Activated CD4-positive, alpha-beta T cell treated with anti-CD3 and anti-CD28 coated beads, Interleukin-2, amount 10 ng/mL, durations not matched to agents 7 days and 5 days (primary cell): Measurements from ENCODE around the gene ELMO1. TPM values are rescaled to one million over a fixed set of nuclear protein-coding genes. Genes with fewer than 3 reads are reported as not detected.

Source experiments
- CTCF ChIA-PET: fragments of 350-600 bp; sonication (Branson Sonifier 250); formaldehyde crosslinking; loops from one replicate; lab custom pipeline; 2021; ENCODE audit warnings: antibody characterized with exemption; lab: Charles Lee
- POLR2A ChIA-PET: fragments of 350-600 bp; sonication (Branson Sonifier 250); formaldehyde crosslinking; loops from one replicate; lab custom pipeline; 2021; ENCODE audit warnings: antibody characterized with exemption; lab: Charles Lee
- DNase-seq: peaks from one replicate; pipeline ENCODE4 v3.0.0-alpha.2; 2020
- H3K27ac Mint-ChIP-seq: one replicate; pipeline ENCODE4 v1.8.0; 2021; ENCODE audit warnings: mild to moderate bottlenecking, moderate library complexity, mixed read lengths
- H3K27me3 Mint-ChIP-seq: one replicate; pipeline ENCODE4 v1.8.0; 2021; ENCODE audit warnings: mixed read lengths
- H3K36me3 Mint-ChIP-seq: one replicate; pipeline ENCODE4 v1.8.0; 2021; ENCODE audit warnings: low read depth, mixed read lengths
- H3K4me1 Mint-ChIP-seq: one replicate; pipeline ENCODE4 v1.8.0; 2021; ENCODE audit warnings: mixed read lengths
- H3K4me3 Mint-ChIP-seq: one replicate; pipeline ENCODE4 v1.8.0; 2021; ENCODE audit warnings: mild to moderate bottlenecking, moderate library complexity, mixed read lengths
- H3K9me3 Mint-ChIP-seq: one replicate; pipeline ENCODE4 v1.8.0; 2021; ENCODE audit warnings: mixed read lengths
- total RNA-seq, 2 experiments: library from RNA; stranded (reverse); gene quantifications; one replicate each; pipeline ENCODE4 v1.2.3, GENCODE V29; 2021

Gene ELMO1
- total RNA-seq, 2 experiments from 2014 or later = 99.8 to 142 TPM

DNA sequence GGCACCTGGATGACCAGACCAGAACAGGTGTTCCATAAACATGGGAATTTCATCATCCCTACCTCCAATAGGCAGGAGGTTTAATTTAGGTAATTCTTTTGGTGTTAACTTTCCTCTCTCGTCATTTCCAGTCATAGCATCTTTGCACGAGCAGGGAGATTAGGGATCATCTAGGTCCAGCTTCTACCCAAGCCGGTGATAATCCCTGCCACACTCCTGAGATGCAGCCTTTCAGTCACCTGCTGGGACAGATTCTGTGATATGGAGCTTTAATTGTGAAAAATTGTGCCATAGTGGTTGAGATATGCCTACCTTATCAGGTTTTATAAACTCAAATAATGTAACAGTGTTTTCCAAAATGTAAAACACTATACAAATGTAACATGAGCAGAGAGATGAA, 532.5 kb downstream of the ELMO1 start:
- Mint-ChIP-seq H3K4me1 (no peaks in the 10 kb centered on the region), H3K9me3 (peaks cover 11% of the 10 kb centered on the region), H3K4me3 (no peak overlapping the region), H3K27me3 (no peaks in the 10 kb centered on the region), H3K36me3 (peaks cover 29% of the 10 kb centered on the region), H3K27ac (no peak overlapping the region)
- no peak for DNase-seq
- CTCF ChIA-PET = interaction anchor here (1.4 kb wide), 1 partner anchor 21 kb away, joined by 3 read pairs; no protein-coding TSS in a partner anchor
- POLR2A ChIA-PET = no interaction called here

DNA sequence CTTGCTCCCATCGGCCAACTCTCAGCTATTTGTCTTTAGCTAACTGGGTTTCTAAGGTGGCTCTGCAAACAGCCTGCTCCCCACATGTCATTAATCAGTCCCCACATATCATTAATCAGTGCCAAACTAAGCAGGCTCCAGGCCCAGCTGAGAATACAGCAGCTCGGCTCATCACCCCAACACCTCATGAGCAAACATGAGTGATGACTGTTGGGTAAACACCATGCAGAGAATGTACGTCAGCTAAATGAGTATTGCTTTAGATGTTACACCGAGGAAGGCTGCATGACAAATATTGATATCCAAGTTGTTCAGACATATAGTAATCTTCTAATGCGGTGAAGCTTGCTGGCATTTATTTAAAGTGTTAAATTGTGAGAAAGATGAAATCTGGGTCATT, 536.9 kb downstream of the ELMO1 start:
- no peak for DNase-seq
- no peak overlapping the region for H3K4me3 Mint-ChIP-seq
- no peaks in the 10 kb centered on the region for H3K27me3 Mint-ChIP-seq
- H3K4me1 Mint-ChIP-seq = no peaks in the 10 kb centered on the region
- H3K27ac Mint-ChIP-seq = no peak overlapping the region
- ChIA-PET POLR2A (no interaction called here), CTCF (interaction anchor here (0.6 to 1.6 kb wide), 4 partner anchors 9 to 270 kb away, joined by 3 to 4 read pairs (median 4); no protein-coding TSS in a partner anchor)
- peaks cover 7% of the 10 kb centered on the region for H3K9me3 Mint-ChIP-seq
- peaks cover 45% of the 10 kb centered on the region for H3K36me3 Mint-ChIP-seq

DNA sequence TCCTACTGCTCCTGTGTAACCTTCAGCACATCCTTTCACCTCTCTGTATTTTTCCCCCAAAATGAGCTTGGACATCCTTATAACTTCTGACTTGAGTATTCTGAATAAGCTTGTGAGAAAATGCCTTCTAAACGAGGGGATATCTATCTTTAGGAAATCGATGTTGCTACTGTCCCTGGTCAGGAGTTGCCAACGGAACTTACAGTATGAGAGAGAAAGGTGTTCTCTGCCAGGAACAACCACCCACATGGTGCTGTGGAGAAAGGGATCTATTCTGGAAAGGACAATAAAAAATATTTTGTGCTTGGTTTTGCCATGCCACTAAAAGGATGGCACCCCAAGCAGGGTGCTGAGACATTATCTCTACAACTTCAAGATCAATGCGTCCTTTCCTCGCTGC, 537.8 kb downstream of the ELMO1 start:
- POLR2A ChIA-PET = no interaction called here
- no peak for DNase-seq
- Mint-ChIP-seq H3K4me3 (no peak overlapping the region), H3K27ac (no peak overlapping the region), H3K36me3 (peaks cover 39% of the 10 kb centered on the region), H3K9me3 (peaks cover 7% of the 10 kb centered on the region), H3K4me1 (no peaks in the 10 kb centered on the region), H3K27me3 (no peaks in the 10 kb centered on the region)
- CTCF ChIA-PET = interaction anchor here (0.6 to 1.6 kb wide), 4 partner anchors 9 to 1264 kb away, joined by 3 to 4 read pairs (median 4); no protein-coding TSS in a partner anchor

DNA sequence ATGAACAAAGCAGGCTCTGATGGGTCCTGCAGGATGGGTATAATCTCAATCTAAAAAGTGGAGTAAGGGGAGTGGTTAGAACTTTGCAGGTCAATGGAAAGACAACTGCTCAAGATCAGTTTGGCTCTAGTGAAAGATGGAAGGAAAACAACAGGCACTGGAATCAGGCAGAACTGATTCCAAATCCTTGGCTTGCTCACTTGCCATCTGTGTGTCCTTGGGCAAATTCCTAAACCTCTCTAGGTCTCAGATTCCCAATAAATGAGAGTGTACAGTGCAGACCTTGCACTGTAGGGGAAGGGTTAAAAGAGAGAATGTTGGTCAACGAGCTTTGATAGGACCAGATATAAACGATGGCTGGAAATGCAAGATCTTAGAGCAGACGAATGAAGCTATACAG, 538.3 kb downstream of the ELMO1 start:
- no peaks in the 10 kb centered on the region for H3K27me3 Mint-ChIP-seq
- no peak for DNase-seq
- peaks cover 7% of the 10 kb centered on the region for H3K9me3 Mint-ChIP-seq
- H3K4me3 Mint-ChIP-seq = no peak overlapping the region
- peaks cover 38% of the 10 kb centered on the region for H3K36me3 Mint-ChIP-seq
- ChIA-PET CTCF (interaction anchor here (0.6 to 1.6 kb wide), 4 partner anchors 9 to 1264 kb away, joined by 3 to 4 read pairs (median 4); no protein-coding TSS in a partner anchor), POLR2A (no interaction called here)
- H3K4me1 Mint-ChIP-seq = no peaks in the 10 kb centered on the region
- no peak overlapping the region for H3K27ac Mint-ChIP-seq

DNA sequence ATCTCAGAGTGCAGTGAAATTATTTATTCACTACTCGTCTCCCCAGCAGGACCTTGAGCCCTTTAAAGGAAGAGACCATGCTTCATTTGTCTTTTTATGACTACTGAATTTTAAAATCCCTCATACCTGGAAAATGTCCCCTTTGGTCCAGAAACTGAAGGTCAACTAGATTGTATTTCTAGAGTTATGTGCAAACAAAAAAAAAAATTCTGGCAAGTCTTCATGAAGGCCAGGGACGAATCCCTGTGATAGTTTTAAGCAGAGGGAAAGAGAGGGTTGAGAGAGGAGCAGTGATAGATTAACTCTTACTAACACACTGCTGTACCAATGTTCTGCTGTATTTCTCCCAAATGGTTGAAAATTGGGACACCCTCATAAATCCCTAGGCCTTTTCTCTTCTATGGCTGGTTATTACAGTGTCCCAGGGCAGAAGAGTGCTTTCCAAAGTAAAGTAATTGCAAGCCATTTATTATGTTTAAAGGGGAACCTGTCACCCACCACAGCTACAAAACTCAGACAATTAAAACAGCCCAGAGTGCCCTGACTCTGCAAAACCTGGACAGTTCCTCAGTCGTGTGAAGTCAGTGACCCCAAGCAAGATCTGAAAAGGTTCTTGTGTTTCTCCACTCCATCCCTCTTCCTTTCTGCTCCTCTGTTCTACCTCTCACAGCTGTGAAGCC, 541.6 kb downstream of the ELMO1 start:
- Mint-ChIP-seq H3K27me3 (no peaks in the 10 kb centered on the region), H3K9me3 (peaks cover 7% of the 10 kb centered on the region), H3K4me1 (no peaks in the 10 kb centered on the region), H3K4me3 (no peak overlapping the region), H3K36me3 (peaks cover 55% of the 10 kb centered on the region), H3K27ac (no peak overlapping the region)
- ChIA-PET POLR2A (no interaction called here), CTCF (no interaction called here)
- no peak for DNase-seq

DNA sequence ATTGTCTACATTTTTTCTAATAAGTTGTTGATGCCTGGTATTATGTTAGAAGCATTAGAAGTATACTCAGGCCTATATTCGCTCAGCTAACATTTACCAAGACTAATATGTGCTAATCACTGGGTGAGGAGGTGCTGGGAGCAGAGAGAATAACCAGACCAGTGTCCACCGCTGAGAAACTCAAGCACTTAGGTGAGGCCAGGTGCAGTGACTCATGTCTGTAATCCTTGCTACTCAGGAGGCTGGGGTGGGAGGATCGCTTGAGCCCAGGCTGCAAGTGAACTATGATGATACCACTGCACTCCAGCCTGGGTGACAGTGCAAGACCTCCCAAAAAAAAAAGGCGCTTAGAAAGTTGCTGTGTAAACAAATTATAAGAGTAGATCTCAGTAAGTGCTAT, 542.2 kb downstream of the ELMO1 start:
- H3K4me3 Mint-ChIP-seq = no peak overlapping the region
- H3K36me3 Mint-ChIP-seq = peaks cover 55% of the 10 kb centered on the region
- H3K27me3 Mint-ChIP-seq = no peaks in the 10 kb centered on the region
- DNase-seq = no peak
- no peak overlapping the region for H3K27ac Mint-ChIP-seq
- CTCF ChIA-PET = interaction anchor here (1.6 kb wide), 1 partner anchor 12 kb away, joined by 4 read pairs; no protein-coding TSS in a partner anchor
- peaks cover 9% of the 10 kb centered on the region for H3K9me3 Mint-ChIP-seq
- no peaks in the 10 kb centered on the region for H3K4me1 Mint-ChIP-seq
- POLR2A ChIA-PET = no interaction called here

DNA sequence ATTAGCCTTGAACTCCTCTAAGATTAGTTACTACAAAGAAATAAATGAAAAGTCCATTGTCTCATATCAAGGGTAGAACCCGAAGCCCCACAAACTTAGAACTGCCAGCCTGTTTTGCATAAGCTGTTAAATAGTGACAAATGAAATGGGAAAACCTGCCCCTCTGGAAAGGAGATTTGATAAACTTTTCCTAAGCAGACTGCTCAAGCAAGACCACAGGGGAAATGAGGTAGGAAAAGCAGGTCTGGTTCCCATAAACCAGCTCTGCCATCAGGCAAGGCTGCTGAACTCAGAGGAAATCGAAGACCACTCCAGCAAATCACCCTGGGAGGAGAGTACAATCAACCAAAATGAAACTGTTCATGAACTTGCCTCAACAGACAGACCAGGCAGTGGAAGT, 542.8 kb downstream of the ELMO1 start:
- no peaks in the 10 kb centered on the region for H3K27me3 Mint-ChIP-seq
- POLR2A ChIA-PET = no interaction called here
- peaks cover 5% of the 10 kb centered on the region for H3K9me3 Mint-ChIP-seq
- CTCF ChIA-PET = interaction anchor here (1.6 kb wide), 1 partner anchor 11 kb away, joined by 4 read pairs; no protein-coding TSS in a partner anchor
- no peak overlapping the region for H3K27ac Mint-ChIP-seq
- H3K4me1 Mint-ChIP-seq = no peaks in the 10 kb centered on the region
- peaks cover 56% of the 10 kb centered on the region for H3K36me3 Mint-ChIP-seq
- no peak overlapping the region for H3K4me3 Mint-ChIP-seq
- DNase-seq = no peak

DNA sequence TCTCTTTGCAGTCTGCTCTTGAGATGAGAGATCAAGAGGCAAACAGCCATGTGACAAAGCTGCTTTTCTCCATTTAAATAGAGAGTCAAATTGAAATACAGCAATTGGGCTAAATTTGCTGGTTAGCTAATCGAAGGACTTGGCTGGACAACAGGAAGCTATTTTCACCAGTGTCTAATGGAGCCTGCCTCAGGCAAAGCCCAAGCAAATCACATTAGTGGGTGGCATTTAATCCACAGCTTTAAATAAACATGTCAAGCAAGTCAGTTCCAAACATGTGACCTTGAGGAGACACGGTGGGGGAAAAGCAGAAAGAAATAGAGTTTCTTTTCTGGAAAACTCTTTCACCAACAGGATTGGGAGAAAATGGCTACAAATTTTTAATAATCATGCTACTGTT, 543.9 kb downstream of the ELMO1 start:
- no peaks in the 10 kb centered on the region for H3K4me1 Mint-ChIP-seq
- H3K4me3 Mint-ChIP-seq = no peak overlapping the region
- ChIA-PET POLR2A (no interaction called here), CTCF (interaction anchor here (1.6 kb wide), 1 partner anchor 10 kb away, joined by 4 read pairs; no protein-coding TSS in a partner anchor)
- no peak for DNase-seq
- H3K27ac Mint-ChIP-seq = no peak overlapping the region
- no peaks in the 10 kb centered on the region for H3K27me3 Mint-ChIP-seq
- H3K9me3 Mint-ChIP-seq = peaks cover 8% of the 10 kb centered on the region
- peaks cover 54% of the 10 kb centered on the region for H3K36me3 Mint-ChIP-seq

DNA sequence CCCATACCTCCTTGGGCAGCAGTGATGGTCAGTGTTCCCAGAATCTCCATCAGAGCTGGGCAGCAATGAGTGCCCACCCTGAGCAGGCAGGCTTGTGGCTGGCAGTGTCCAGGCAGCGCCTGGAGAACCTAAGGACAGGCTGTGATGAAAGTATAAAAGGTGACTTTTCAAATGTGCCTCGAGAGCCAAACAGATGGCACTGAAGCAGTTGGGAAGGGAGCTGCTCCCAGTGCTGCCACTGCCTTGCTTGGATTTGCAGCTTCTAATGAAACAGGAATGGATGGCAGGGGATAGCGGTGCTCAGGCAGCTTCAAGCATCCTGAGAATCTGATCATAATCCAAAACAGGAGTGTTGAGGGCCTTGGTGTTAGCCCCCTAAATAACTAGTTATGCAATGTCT, 544.6 kb downstream of the ELMO1 start:
- peaks cover 10% of the 10 kb centered on the region for H3K9me3 Mint-ChIP-seq
- H3K4me3 Mint-ChIP-seq = no peak overlapping the region
- CTCF ChIA-PET = interaction anchor here (0.6 kb wide), 1 partner anchor 177 kb away, joined by 3 read pairs; no protein-coding TSS in a partner anchor
- H3K27ac Mint-ChIP-seq = no peak overlapping the region
- no peaks in the 10 kb centered on the region for H3K27me3 Mint-ChIP-seq
- no peak for DNase-seq
- H3K4me1 Mint-ChIP-seq = no peaks in the 10 kb centered on the region
- peaks cover 50% of the 10 kb centered on the region for H3K36me3 Mint-ChIP-seq
- POLR2A ChIA-PET = no interaction called here

DNA sequence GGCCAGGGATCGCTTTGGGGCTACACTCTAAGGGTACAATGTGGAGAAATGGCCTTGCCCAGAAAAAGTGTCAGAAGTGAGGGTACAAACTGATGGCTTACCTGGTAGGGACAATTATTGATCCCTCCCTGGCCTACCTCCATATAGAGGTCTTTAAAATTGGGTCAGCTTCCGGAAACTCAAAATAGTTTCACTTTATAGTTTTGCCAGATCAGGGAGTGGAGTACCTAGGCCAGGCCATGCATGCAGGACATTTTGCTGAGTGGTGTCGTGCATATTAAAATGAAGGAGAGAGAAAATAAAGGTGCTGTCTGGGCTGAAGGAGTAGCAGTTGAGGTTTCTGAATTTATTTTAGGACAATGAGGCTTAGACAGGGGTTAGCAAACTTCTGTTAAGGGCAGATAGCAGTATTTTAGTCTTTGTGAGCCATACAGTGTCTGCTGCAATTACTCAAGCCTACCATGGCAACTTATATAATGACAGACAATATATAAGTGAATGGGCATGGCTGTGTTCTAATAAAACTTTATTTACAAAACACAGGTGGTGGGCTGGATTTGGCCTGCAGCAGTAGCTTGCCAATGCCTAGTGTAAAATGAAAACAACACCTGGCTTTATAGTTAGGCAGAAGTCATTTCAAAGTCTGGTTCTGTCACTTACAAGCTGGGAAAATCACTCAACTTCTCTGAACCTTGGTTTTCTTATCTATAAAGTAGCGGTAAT, 547.5 kb downstream of the ELMO1 start:
- DNase-seq = no peak
- H3K36me3 Mint-ChIP-seq = peaks cover 57% of the 10 kb centered on the region
- H3K9me3 Mint-ChIP-seq = peaks cover 11% of the 10 kb centered on the region
- ChIA-PET CTCF (no interaction called here), POLR2A (no interaction called here)
- H3K27ac Mint-ChIP-seq = no peak overlapping the region
- H3K27me3 Mint-ChIP-seq = no peaks in the 10 kb centered on the region
- H3K4me3 Mint-ChIP-seq = no peak overlapping the region
- H3K4me1 Mint-ChIP-seq = no peaks in the 10 kb centered on the region

DNA sequence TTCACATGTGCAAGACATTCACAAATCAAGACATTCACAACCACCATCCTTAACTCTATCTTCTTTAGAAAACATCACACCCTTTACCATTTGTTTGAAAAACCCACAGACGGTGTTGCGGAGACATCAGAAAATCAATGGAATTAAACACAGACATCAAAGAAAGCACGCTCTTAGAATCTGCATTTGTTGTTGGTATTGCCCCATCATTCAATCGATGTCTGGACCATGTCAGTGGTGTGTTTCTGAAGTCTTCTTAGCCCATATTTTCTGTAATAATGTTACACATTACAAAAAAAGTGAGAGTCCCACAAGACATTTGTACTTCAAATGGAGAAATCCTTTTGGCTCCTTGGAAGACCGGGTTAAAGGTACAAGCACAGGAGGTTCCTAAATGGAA, 550.5 kb downstream of the ELMO1 start:
- Mint-ChIP-seq H3K27me3 (no peaks in the 10 kb centered on the region), H3K27ac (no peak overlapping the region), H3K36me3 (peaks cover 52% of the 10 kb centered on the region), H3K9me3 (peaks cover 11% of the 10 kb centered on the region), H3K4me3 (no peak overlapping the region), H3K4me1 (peaks cover 14% of the 10 kb centered on the region)
- ChIA-PET POLR2A (no interaction called here), CTCF (interaction anchor here (0.7 kb wide), 1 partner anchor 70 kb away, joined by 3 read pairs; no protein-coding TSS in a partner anchor)
- no peak for DNase-seq

DNA sequence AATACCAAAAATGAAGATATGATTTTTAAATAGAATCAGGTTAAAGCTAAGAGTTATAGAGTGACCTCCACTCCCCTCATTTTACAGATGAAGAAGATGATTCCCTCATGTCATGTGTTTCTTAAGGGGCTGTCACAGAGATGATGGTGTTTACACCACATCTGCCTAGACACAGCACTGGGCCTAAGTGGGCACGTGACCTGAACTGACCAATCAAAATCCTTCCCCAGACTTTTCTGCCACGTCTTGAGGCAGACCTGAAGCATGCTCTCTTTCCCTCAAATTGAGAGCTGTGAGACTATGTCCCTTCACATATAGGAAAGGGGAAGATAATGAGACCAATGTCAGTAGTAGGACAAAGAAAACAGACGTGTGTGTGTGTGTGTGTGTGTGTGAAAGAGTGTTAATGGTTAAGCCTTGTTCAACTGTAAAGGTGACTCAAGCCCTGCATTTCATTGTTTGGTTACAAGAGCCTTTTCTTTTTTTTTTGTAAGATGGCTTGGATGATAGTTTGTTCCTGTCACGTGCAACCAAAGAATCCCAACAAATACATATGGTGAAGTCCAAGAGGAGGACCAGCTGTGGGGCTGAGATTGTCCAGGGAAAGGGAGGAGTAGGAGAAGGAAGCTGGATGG, 551.6 kb downstream of the ELMO1 start:
- H3K27me3 Mint-ChIP-seq = no peaks in the 10 kb centered on the region
- peaks cover 11% of the 10 kb centered on the region for H3K9me3 Mint-ChIP-seq
- H3K4me1 Mint-ChIP-seq = peaks cover 14% of the 10 kb centered on the region
- no peak overlapping the region for H3K4me3 Mint-ChIP-seq
- POLR2A ChIA-PET = no interaction called here
- no peak for DNase-seq
- peaks cover 54% of the 10 kb centered on the region for H3K36me3 Mint-ChIP-seq
- CTCF ChIA-PET = interaction anchor here (0.7 kb wide), 1 partner anchor 69 kb away, joined by 3 read pairs; no protein-coding TSS in a partner anchor
- no peak overlapping the region for H3K27ac Mint-ChIP-seq
